Measurements from ENCODE around the gene CACNB4.

The CACNB4 gene

GRCh38 chr2:152019732-152020131, 79.1 kb downstream of the CACNB4 start:
- no peak for DNase-seq (ENCODE audit: low read depth)
- H3K4me3 ChIP-seq (ENCODE audit: low read depth, low read length) = no peak overlapping the region
- no peak for TF ChIP-seq CTCF (IDR thresholded peaks at IDR 0.05; ENCODE audit: low read depth, low read length)
- TF ChIP-seq POLR2A (IDR thresholded peaks at IDR 0.05; ENCODE audit: extremely low read depth, insufficient read length) = no peak
- TF ChIP-seq MYC (IDR thresholded peaks at IDR 0.05; ENCODE audit: low read depth, low read length) = no peak
- no peak for TF ChIP-seq MAX (IDR thresholded peaks at IDR 0.05; ENCODE audit: low read depth, low read length)

GRCh38 chr2:152016181-152017120, 82.4 kb downstream of the CACNB4 start:
- no peak for DNase-seq (ENCODE audit: low read depth)
- TF ChIP-seq MYC (IDR thresholded peaks at IDR 0.05; ENCODE audit: low read depth, low read length) (no peak), CTCF (IDR thresholded peaks at IDR 0.05; ENCODE audit: low read depth, low read length) (no peak), POLR2A (IDR thresholded peaks at IDR 0.05; ENCODE audit: extremely low read depth, insufficient read length) (no peak), MAX (IDR thresholded peaks at IDR 0.05; ENCODE audit: low read depth, low read length) (no peak)
- no peak overlapping the region for H3K4me3 ChIP-seq (ENCODE audit: low read depth, low read length)

- H3K4me3 ChIP-seq (ENCODE audit: low read depth, low read length) = no peak overlapping the region
- TF ChIP-seq POLR2A (IDR thresholded peaks at IDR 0.05; ENCODE audit: extremely low read depth, insufficient read length) (no peak), MYC (IDR thresholded peaks at IDR 0.05; ENCODE audit: low read depth, low read length) (no peak), CTCF (IDR thresholded peaks at IDR 0.05; ENCODE audit: low read depth, low read length) (no peak), MAX (IDR thresholded peaks at IDR 0.05; ENCODE audit: low read depth, low read length) (no peak)
- DNase-seq (ENCODE audit: low read depth) = no peak
These were observed 83.3 kb downstream of the CACNB4 start for GRCh38 chr2:152015552-152015951.

- TF ChIP-seq MAX (IDR thresholded peaks at IDR 0.05; ENCODE audit: low read depth, low read length) = no peak
- no peak for TF ChIP-seq POLR2A (IDR thresholded peaks at IDR 0.05; ENCODE audit: extremely low read depth, insufficient read length)
- TF ChIP-seq CTCF (IDR thresholded peaks at IDR 0.05; ENCODE audit: low read depth, low read length) = no peak
- TF ChIP-seq MYC (IDR thresholded peaks at IDR 0.05; ENCODE audit: low read depth, low read length) = no peak
- no peak overlapping the region for H3K4me3 ChIP-seq (ENCODE audit: low read depth, low read length)
- DNase-seq (ENCODE audit: low read depth) = no peak
These were observed 86.1 kb downstream of the CACNB4 start for GRCh38 chr2:152012697-152013096.

GRCh38 chr2:152011724-152012123, 87.1 kb downstream of the CACNB4 start:
- DNase-seq (ENCODE audit: low read depth) = no peak

More at GRCh38 chr2:152011724-152012123, 87.1 kb downstream of the CACNB4 start:
- H3K4me3 ChIP-seq (ENCODE audit: low read depth, low read length) = no peak overlapping the region
- TF ChIP-seq MYC (IDR thresholded peaks at IDR 0.05; ENCODE audit: low read depth, low read length) (no peak), POLR2A (IDR thresholded peaks at IDR 0.05; ENCODE audit: extremely low read depth, insufficient read length) (no peak), MAX (IDR thresholded peaks at IDR 0.05; ENCODE audit: low read depth, low read length) (no peak), CTCF (IDR thresholded peaks at IDR 0.05; ENCODE audit: low read depth, low read length) (no peak)

All from NB4 (cell line).